ENCODE data around the gene SH2B2.

SH2B2 gene

DNA sequence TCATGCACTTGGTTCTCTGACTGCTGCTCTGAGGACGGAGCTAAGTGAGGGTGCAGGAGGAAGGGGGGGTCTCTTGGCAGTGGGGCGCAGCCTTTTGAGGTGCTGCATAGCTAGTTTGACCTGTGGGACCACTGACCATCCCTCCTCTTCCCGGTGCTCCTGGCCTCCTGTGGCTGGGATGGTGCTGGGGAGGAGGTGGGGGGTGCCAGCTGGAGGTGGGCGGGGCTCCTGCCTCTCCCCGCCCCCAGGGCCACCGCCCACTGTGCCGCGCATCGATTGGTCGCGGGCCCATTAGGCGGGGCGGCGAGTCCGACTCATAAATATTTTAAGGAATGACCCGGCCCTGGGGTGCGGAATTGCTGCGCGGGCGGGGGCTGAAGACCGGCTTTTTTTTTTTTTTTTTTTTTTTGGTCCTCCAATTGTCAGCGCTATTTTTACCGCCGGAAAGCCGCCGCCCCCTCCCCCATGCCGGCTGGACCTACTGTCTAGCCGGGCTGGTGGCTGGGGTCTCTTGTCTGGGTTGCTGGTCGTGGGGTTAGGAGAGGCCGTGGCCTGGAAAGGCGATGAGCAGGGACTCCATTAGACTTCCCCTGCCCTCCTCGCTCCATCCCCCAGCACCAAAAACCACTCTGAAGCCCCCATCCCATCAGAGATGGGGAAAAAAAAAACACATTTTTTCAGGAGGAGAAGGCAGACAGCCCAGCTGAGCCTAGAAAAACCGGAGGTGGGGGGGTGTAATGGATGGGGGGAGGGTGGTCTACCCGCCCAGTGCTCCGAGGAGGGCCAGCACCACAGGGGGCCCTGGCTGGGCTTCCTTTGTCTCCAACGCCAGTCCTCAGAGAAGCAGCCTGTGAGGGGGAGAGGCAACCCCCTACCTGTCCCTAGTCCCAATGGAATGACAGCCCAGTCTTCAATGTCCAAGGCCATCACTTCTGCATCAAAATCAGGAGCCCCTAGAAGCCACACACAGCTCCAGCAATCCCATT, 6.4 kb downstream of the SH2B2 start:
- no peak for TF ChIP-seq ZC3H10 (CRISPR knock-in tag; IDR thresholded peaks at IDR 0.05)
- no peak for TF ChIP-seq CREB5 (CRISPR knock-in tag; IDR thresholded peaks at IDR 0.05; ENCODE audit: low read depth)
- TF ChIP-seq TOX (CRISPR knock-in tag; IDR thresholded peaks at IDR 0.05; ENCODE audit: borderline replicate concordance) = no peak
- no peak for ATAC-seq

DNA sequence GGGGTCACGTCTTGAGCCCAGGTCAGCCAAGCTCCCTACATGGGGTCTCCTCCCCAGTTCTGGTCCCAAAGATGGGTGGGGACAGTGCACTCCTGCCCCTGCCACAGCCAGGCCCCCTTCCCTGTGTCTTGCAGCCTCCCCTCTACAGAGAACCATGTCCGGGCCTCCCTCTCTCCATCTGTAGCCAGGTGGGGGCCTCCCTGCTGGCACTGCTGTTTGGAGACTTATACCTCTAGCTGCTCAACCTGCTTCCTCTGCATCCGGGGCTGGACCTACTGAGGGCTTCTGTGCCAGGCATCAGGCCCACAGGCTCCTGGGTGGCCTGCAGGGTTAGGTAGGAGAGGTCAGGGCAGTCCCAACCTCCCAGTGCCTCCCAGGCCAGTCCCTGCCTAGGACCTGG, 7.9 kb downstream of the SH2B2 start:
- no peak for TF ChIP-seq PPARA (CRISPR knock-in tag; IDR thresholded peaks at IDR 0.05; ENCODE audit: borderline replicate concordance)
- TF ChIP-seq ZFP3 (CRISPR knock-in tag; IDR thresholded peaks at IDR 0.05) = no peak
- TF ChIP-seq GLIS3 (CRISPR knock-in tag; IDR thresholded peaks at IDR 0.05) = no peak
- TF ChIP-seq ZFP30 (CRISPR knock-in tag; IDR thresholded peaks at IDR 0.05) = no peak
- no peak for TF ChIP-seq SNAI2 (CRISPR knock-in tag; IDR thresholded peaks at IDR 0.05)
- no peak for ATAC-seq

GRCh38 chr7:102295346-102296178, 8.9 kb downstream of the SH2B2 start:
- peak; percentile 71; the same call in 1 of the 2 replicates for TF ChIP-seq ZFP3 (CRISPR knock-in tag; IDR thresholded peaks at IDR 0.05)
- no peak for TF ChIP-seq CSDC2 (CRISPR knock-in tag; IDR thresholded peaks at IDR 0.05)
- ATAC-seq = no peak

- TF ChIP-seq CSDC2 (CRISPR knock-in tag; IDR thresholded peaks at IDR 0.05) = no peak
- TF ChIP-seq TCF4 (CRISPR knock-in tag; IDR thresholded peaks at IDR 0.05; ENCODE audit: borderline replicate concordance) = no peak
- no peak for TF ChIP-seq ZNF70 (CRISPR knock-in tag; IDR thresholded peaks at IDR 0.05)
- no peak for TF ChIP-seq ZFP3 (CRISPR knock-in tag; IDR thresholded peaks at IDR 0.05)
- TF ChIP-seq ARNTL (CRISPR knock-in tag; IDR thresholded peaks at IDR 0.05; ENCODE audit: borderline replicate concordance, low read depth) = no peak
- TF ChIP-seq RARB (CRISPR knock-in tag; IDR thresholded peaks at IDR 0.05) = no peak
- TF ChIP-seq ZNF8 (CRISPR knock-in tag; IDR thresholded peaks at IDR 0.05) = no peak
- TF ChIP-seq PPARA (CRISPR knock-in tag; IDR thresholded peaks at IDR 0.05; ENCODE audit: borderline replicate concordance) = no peak
- TF ChIP-seq ZNF565 (CRISPR knock-in tag; conservative IDR thresholded peaks at IDR 0.05; ENCODE audit: low read depth) = no peak
- no peak for TF ChIP-seq ZFP30 (CRISPR knock-in tag; IDR thresholded peaks at IDR 0.05)
- TF ChIP-seq BACH2 (CRISPR knock-in tag; IDR thresholded peaks at IDR 0.05; ENCODE audit: borderline replicate concordance) = no peak
- ATAC-seq = no peak
Observed at GRCh38 chr7:102296179-102296438, 9.4 kb downstream of the SH2B2 start.

- TF ChIP-seq PATZ1 (CRISPR knock-in tag; IDR thresholded peaks at IDR 0.05; ENCODE audit: borderline replicate concordance) (no peak), ESRRG (CRISPR knock-in tag; IDR thresholded peaks at IDR 0.05) (no peak), ZFP3 (CRISPR knock-in tag; IDR thresholded peaks at IDR 0.05) (no peak), OSR1 (CRISPR knock-in tag; IDR thresholded peaks at IDR 0.05) (no peak), RARB (CRISPR knock-in tag; IDR thresholded peaks at IDR 0.05) (no peak), ZFP30 (CRISPR knock-in tag; IDR thresholded peaks at IDR 0.05) (no peak), ARNTL (CRISPR knock-in tag; IDR thresholded peaks at IDR 0.05; ENCODE audit: borderline replicate concordance, low read depth) (no peak)
- no peak for ATAC-seq
Observed at GRCh38 chr7:102296514-102296913, 9.8 kb downstream of the SH2B2 start.

DNA sequence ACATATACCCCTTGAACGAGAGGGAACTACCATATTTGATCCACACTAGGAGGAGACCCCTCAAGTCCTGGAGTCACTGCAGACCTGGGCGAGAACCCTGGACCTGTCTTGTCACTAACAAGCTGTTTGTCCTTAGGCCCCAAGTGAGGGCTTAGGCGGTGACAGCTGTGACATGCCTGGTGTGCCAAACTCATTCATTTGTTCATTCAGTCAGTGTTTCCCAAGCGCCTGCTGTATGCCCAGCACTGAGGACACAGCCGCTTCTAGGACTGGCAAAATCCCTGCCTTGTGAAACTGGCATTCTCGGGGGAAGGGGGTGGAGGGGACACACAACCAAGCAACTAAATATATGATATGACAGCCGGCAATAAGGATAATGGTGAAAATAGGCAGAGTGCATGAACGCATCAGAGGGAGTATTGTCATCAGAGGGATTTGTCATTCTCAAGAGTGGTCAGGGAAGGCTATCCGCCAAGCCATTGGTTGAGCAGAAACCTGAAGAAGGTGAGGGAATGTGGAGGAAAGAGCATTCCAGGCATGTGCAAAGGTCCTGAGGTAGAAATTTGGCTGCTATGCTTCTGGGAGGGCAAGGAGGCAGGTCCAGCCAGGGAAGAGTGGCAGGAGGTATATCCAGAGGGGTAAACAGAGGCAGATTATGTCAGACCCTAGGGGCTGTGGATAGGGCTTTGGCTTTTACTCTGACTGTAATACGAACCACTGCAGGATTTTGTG, 11.0 kb downstream of the SH2B2 start:
- ATAC-seq = no peak
- no peak for TF ChIP-seq PATZ1 (CRISPR knock-in tag; IDR thresholded peaks at IDR 0.05; ENCODE audit: borderline replicate concordance)
- no peak for TF ChIP-seq POU6F1 (CRISPR knock-in tag; IDR thresholded peaks at IDR 0.05; ENCODE audit: borderline replicate concordance, low read depth)
- TF ChIP-seq ZNF8 (CRISPR knock-in tag; IDR thresholded peaks at IDR 0.05) = no peak
- no peak for TF ChIP-seq ESRRG (CRISPR knock-in tag; IDR thresholded peaks at IDR 0.05)
- no peak for TF ChIP-seq ZC3H10 (CRISPR knock-in tag; IDR thresholded peaks at IDR 0.05)
- no peak for TF ChIP-seq PPARA (CRISPR knock-in tag; IDR thresholded peaks at IDR 0.05; ENCODE audit: borderline replicate concordance)
- no peak for TF ChIP-seq CSDC2 (CRISPR knock-in tag; IDR thresholded peaks at IDR 0.05)
- no peak for TF ChIP-seq BACH2 (CRISPR knock-in tag; IDR thresholded peaks at IDR 0.05; ENCODE audit: borderline replicate concordance)
- no peak for TF ChIP-seq TCF4 (CRISPR knock-in tag; IDR thresholded peaks at IDR 0.05; ENCODE audit: borderline replicate concordance)
